Measurements from ENCODE around the gene GRIA3. TPM values are rescaled to one million over a fixed set of nuclear protein-coding genes. Genes with fewer than 3 reads are reported as not detected.

The GRIA3 gene
- total RNA-seq, 1 donor from 2014 or later = not detected

DNA sequence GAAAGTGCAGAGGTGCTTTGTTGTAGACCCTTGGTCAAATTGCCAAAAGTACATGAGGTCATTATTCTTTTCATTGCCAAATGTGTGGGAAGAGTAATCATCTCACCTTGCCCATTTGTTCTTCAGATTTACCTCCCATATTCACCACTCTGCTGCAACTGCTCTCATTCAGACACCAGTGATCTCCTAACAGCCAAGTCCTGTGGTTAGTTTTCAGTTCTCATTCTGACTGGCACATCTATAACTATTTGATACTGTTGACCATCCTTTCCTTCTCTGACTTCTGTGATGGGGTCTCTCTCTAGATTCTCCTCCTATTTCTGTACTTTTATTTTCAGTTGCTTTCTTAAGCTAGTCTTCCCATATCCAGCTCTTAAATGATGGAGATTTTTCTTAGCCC lies 39.8 kb downstream of the GRIA3 start:
- DNase-seq (no peak), ATAC-seq (ENCODE audit: low read depth) (no peak)
- Mint-ChIP-seq H3K27me3 (no peaks in the 10 kb centered on the region), H3K4me1 (no peaks in the 10 kb centered on the region), H3K4me3 (no peak overlapping the region), H3K9me3 (no peaks in the 10 kb centered on the region), H3K27ac (no peak overlapping the region), H3K36me3 (ENCODE audit: low read depth) (no peaks in the 10 kb centered on the region)
- CTCF ChIA-PET = no interaction called here
- TF ChIP-seq CTCF (IDR thresholded peaks at IDR 0.05) = no peak
- intact Hi-C loops (cut with micrococcal nuclease) = no loop called here
- POLR2A ChIA-PET = no interaction called here

DNA sequence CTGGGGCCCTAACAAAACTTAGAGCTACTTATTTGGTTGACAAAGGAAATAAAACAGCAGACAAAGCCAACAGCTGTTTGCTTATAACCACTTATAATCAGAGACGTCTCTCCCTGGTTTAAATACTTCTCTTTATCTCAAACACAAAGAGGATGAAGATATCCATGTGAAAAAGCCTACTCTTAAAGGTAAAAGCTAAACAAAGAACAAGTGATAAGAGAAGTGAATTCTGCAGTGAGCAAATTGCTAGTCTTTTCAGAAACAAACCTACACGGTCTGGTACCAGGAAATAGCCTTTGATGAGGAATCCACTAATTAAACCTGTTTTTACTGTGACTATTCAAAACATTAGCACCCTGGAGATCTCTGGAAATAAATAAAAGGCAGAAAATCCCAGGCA lies 46.7 kb downstream of the GRIA3 start:
- CTCF ChIA-PET = no interaction called here
- Mint-ChIP-seq H3K27ac (no peak overlapping the region), H3K4me1 (no peaks in the 10 kb centered on the region), H3K36me3 (ENCODE audit: low read depth) (no peaks in the 10 kb centered on the region), H3K4me3 (no peak overlapping the region), H3K9me3 (no peaks in the 10 kb centered on the region), H3K27me3 (no peaks in the 10 kb centered on the region)
- POLR2A ChIA-PET = no interaction called here
- no peak for DNase-seq
- no peak for ATAC-seq (ENCODE audit: low read depth)
- no peak for TF ChIP-seq CTCF (IDR thresholded peaks at IDR 0.05)
- intact Hi-C loops (cut with micrococcal nuclease) = no loop called here

GRCh38 chrX:123236859-123237258 lies 52.8 kb downstream of the GRIA3 start:
- Mint-ChIP-seq H3K36me3 (ENCODE audit: low read depth) (no peaks in the 10 kb centered on the region), H3K9me3 (no peaks in the 10 kb centered on the region), H3K27me3 (no peaks in the 10 kb centered on the region), H3K4me3 (no peak overlapping the region), H3K27ac (no peak overlapping the region), H3K4me1 (no peaks in the 10 kb centered on the region)
- no peak for ATAC-seq (ENCODE audit: low read depth)
- POLR2A ChIA-PET = no interaction called here
- intact Hi-C loops (cut with micrococcal nuclease) = no loop called here
- DNase-seq = no peak
- CTCF ChIA-PET = no interaction called here
- TF ChIP-seq CTCF (IDR thresholded peaks at IDR 0.05) = no peak

DNA sequence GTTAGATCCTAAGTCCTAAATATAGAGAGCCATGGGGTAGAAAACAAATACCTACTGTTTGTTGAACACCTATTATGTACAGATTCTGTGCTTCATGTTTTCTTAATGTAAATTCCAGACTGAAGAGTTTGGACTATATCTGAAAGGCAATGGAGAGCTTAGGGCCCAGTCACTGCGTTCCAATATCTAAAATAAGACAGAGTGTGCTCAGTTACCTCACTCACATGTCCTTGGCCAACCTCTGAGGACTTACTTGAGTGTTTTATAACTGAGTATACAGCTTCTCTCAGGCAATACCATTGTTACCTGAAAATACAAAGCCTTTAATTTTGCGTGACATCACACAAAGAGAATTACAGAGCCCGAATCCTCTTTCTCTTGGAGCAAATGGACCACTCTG lies 53.2 kb downstream of the GRIA3 start:
- H3K27me3 Mint-ChIP-seq = no peaks in the 10 kb centered on the region
- H3K4me3 Mint-ChIP-seq = no peak overlapping the region
- H3K36me3 Mint-ChIP-seq (ENCODE audit: low read depth) = no peaks in the 10 kb centered on the region
- ATAC-seq (ENCODE audit: low read depth) (no peak), DNase-seq (no peak)
- no peaks in the 10 kb centered on the region for H3K9me3 Mint-ChIP-seq
- POLR2A ChIA-PET = no interaction called here
- H3K27ac Mint-ChIP-seq = no peak overlapping the region
- TF ChIP-seq CTCF (IDR thresholded peaks at IDR 0.05) = no peak
- intact Hi-C loops (cut with micrococcal nuclease) = no loop called here
- H3K4me1 Mint-ChIP-seq = no peaks in the 10 kb centered on the region
- CTCF ChIA-PET = no interaction called here

DNA sequence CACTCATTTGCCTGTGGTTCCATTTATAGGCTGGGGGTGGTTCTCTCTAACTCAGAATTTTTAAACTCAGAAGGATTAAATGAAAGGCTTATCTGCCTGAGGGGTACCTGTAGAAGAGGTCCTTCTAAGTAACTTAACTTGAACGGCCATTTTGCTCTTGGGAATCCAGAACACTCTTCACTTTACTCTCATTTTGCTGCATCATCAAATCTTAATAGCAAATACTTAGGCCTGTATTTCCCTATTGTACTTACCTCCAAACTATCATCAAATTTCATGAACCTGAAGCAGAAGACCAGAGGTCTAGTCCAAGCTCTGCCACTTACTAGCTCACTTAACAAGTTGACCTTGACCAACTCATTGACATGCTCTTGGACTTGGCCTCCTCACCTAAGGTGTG lies 70.4 kb downstream of the GRIA3 start:
- Mint-ChIP-seq H3K27ac (no peak overlapping the region), H3K4me3 (no peak overlapping the region), H3K36me3 (ENCODE audit: low read depth) (no peaks in the 10 kb centered on the region), H3K4me1 (no peaks in the 10 kb centered on the region), H3K9me3 (no peaks in the 10 kb centered on the region), H3K27me3 (no peaks in the 10 kb centered on the region)
- no peak for ATAC-seq (ENCODE audit: low read depth)
- POLR2A ChIA-PET = no interaction called here
- intact Hi-C loops (cut with micrococcal nuclease) = no loop called here
- CTCF ChIA-PET = no interaction called here
- TF ChIP-seq CTCF (IDR thresholded peaks at IDR 0.05) = no peak
- DNase-seq = no peak
